GM12892 (cell line): ENCODE measurements around the gene ETS1.

Experiments used
- POLR2A ChIP-seq: IDR thresholded peaks from 2 replicates; pipeline ENCODE4 v1.6.1; 2011; ENCODE audit warnings: low read depth, low read length, control low read depth
- TAF1 ChIP-seq: IDR thresholded peaks from 2 replicates; pipeline ENCODE4 v1.6.1; 2011; ENCODE audit warnings: low read depth, mild to moderate bottlenecking, control low read depth, low read length, borderline replicate concordance

DNA sequence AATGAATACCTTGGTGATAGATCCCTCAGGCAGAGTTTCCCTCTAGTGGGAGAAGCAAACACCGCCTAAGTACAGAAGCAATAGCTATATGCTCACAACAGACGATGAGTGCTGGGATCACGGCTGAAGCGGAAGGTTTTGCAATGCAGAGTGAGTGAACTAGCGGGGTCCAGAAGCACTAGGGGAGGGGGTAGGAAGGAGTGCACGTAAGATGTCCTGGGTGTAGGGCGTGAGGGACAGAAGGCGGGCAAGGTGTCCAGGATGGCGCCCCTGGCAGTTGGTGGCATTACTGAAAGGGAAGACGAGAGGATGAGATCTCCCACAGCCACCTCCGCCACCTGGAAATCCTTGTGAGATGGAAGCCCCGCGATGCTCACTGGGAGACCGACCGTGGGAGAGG lies 81.0 kb downstream of the ETS1 start:
- TF ChIP-seq POLR2A (no peak), TAF1 (no peak)
